Lower leg skin (tissue), 4 donors: ENCODE results near the gene COX4I2. TPM values are rescaled to one million over a fixed set of nuclear protein-coding genes. Genes with fewer than 3 reads are reported as not detected.
A peak's percentile ranks its signal among the peaks of the same experiment; 100 is the strongest.
"Not testable (repeated sequence)": the region's sequence is repeated elsewhere in the genome, so short reads cannot be mapped to it uniquely, and the experiment has no call there.

Source experiments
- DNase-seq, 2 donors: peaks; one replicate each; pipeline ENCODE4 v3.0.0-alpha.2; 2019; ENCODE audit warnings: low spot score in 2 of 2
- H3K4me3 ChIP-seq: fragments of 200-600 bp; sonication (generic); 2 replicates; pipeline ENCODE4 v1.5.1; 2017; ENCODE audit warnings: mild to moderate bottlenecking, low read depth; ENCODE audit not compliant: poor library complexity, severe bottlenecking
- POLR2A ChIP-seq, 2 donors: fragments of 450-650 bp; IDR thresholded peaks; one replicate each; pipeline ENCODE4 v1.6.1; 2016 to 2017; ENCODE audit warnings: antibody characterized with exemption in 2 of 2, mild to moderate bottlenecking in 1 of 2, moderate library complexity in 1 of 2
- WGBS, 2 donors: methylation state at CpG; one replicate each; pipeline ENCODE4 v1.1.5; 2018; 5-methylcytosine and 5-hydroxymethylcytosine counted together
- intact Hi-C: fragments of 100-400 bp; cut with DNase I; formaldehyde crosslinking; loops from one replicate; pipeline ENCODE4 v1.15.0; 2023; ENCODE audit warnings: low total_unique reads
- total RNA-seq, 4 donors: library from RNA; depleted of rRNA; stranded (reverse); fragments of >200 nt; gene quantifications; one replicate each; pipeline ENCODE4 v1.1.0, GENCODE V29; 2016
- TF ChIP-seq, protein P1 (sequence below), 3 donors: fragments of 450-650 bp; IDR thresholded peaks; one replicate each; pipeline ENCODE4 v1.5.1; 2016; ENCODE audit warnings: antibody characterized with exemption in 3 of 3, mild to moderate bottlenecking in 3 of 3, moderate library complexity in 2 of 3

The COX4I2 gene
- total RNA-seq, 4 donors from 2014 or later, result 0.67 to 19.0 (median 3.3) TPM

DNA sequence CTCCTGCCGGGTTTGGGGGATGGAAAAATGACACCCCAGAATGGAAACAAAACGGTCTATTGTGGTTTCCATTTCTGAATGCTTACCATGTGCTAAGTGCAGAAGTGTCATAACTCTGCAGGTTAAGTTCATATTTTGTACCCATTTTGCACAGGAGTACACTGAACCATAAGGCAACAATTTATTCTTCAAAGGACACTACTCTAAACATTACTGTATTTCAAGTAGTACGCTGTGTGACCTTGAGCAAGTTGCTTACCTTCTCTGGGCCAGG, 42.4 kb upstream of the COX4I2 start:
- DNase-seq, result no peak
- H3K4me3 ChIP-seq, result no peak overlapping the region
- 64 to 69% methylated on average over 3 of the region's 3 CpGs for WGBS, 2 donors
- no peak for TF ChIP-seq POLR2A (IDR thresholded peaks at IDR 0.05)
- TF ChIP-seq, protein P1, sequence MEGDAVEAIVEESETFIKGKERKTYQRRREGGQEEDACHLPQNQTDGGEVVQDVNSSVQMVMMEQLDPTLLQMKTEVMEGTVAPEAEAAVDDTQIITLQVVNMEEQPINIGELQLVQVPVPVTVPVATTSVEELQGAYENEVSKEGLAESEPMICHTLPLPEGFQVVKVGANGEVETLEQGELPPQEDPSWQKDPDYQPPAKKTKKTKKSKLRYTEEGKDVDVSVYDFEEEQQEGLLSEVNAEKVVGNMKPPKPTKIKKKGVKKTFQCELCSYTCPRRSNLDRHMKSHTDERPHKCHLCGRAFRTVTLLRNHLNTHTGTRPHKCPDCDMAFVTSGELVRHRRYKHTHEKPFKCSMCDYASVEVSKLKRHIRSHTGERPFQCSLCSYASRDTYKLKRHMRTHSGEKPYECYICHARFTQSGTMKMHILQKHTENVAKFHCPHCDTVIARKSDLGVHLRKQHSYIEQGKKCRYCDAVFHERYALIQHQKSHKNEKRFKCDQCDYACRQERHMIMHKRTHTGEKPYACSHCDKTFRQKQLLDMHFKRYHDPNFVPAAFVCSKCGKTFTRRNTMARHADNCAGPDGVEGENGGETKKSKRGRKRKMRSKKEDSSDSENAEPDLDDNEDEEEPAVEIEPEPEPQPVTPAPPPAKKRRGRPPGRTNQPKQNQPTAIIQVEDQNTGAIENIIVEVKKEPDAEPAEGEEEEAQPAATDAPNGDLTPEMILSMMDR (IDR thresholded peaks at IDR 0.05), result no peak
- intact Hi-C loops, result no loop called here

DNA sequence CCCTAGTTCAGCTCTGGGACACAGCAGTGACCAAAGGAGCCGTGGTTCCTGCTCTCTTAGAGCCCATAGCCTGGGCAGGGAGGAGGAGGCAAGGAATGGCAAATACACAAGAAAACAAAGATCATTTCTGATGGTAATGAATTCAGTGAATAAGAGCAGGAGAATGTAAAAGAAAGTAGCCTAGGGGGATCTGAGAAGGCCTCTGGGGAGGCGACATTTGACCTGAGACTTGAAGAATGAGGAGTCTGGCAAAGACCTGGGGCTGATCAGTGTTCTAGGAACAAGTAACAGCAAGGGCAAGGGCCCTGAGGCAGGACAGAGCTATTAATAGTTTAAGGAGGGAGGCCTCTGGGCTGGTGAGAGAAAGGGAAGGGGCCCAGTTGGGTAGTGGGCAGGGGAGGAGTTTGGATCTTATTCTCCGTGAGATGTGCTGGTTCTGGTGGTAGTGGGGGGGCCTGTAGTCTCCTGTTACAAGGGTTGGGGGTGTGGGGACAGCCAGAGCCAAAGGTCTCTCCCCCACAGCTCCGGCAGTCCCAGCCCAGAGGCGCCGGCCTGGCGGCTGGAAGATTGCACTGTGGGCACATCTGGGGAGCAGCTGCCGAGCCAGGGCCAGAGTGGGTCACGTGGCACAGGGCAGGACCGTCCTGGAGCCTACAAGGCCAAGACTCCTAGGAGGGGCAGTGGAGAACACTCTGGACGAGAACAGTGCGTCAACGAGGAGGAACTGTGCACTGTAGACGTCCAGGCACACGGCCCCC, 41.9 kb upstream of the COX4I2 start:
- 18 to 24% methylated on average over 15 of the region's 15 CpGs for whole genome bisulfite sequencing, 2 donors

DNA sequence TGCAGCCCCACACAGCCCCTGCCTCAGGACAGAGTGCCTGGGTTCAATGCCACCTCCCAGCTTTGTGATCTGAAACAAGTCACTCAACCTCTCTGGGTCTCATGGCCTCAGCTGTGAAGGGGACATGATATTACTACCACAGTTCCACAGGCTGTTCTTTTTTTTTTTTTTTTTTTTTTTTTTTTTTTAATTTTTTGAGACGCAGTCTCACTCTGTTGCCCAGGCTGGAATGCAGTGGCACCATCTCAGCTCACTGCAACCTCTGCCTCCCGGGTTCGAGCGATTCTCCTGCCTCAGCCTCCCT, 41.3 kb upstream of the COX4I2 start:
- intact Hi-C loops, DNase-seq, H3K4me3 ChIP-seq: not testable (repeated sequence)
- 37 to 48% methylated on average over 4 of the region's 4 CpGs for WGBS, 2 donors

More for the DNA sequence above, 41.9 kb upstream of the COX4I2 start:
- TF ChIP-seq, protein P1 (IDR thresholded peaks at IDR 0.05), result no peak
- no peak for TF ChIP-seq POLR2A (IDR thresholded peaks at IDR 0.05)
- no peak overlapping the region for H3K4me3 ChIP-seq
- intact Hi-C loops, result no loop called here
- peak; percentile 88 to 97 for DNase-seq

GRCh38 chr20:31596831-31597480, 40.8 kb upstream of the COX4I2 start:
- no peak for TF ChIP-seq POLR2A (IDR thresholded peaks at IDR 0.05)
- TF ChIP-seq, protein P1 (IDR thresholded peaks at IDR 0.05), result no peak
- intact Hi-C loops, result no loop called here
- no peak for DNase-seq
- WGBS, 2 donors, result 50 to 57% methylated on average over 4 of the region's 4 CpGs
- H3K4me3 ChIP-seq, result no peak overlapping the region

GRCh38 chr20:31597481-31597855, 40.2 kb upstream of the COX4I2 start:
- intact Hi-C loops, result no loop called here
- no peak for DNase-seq
- no peak overlapping the region for H3K4me3 ChIP-seq
- TF ChIP-seq POLR2A (IDR thresholded peaks at IDR 0.05), result no peak
- TF ChIP-seq, protein P1 (IDR thresholded peaks at IDR 0.05), result no peak
- 80 to 88% methylated on average over 2 of the region's 2 CpGs for WGBS, 2 donors

DNA sequence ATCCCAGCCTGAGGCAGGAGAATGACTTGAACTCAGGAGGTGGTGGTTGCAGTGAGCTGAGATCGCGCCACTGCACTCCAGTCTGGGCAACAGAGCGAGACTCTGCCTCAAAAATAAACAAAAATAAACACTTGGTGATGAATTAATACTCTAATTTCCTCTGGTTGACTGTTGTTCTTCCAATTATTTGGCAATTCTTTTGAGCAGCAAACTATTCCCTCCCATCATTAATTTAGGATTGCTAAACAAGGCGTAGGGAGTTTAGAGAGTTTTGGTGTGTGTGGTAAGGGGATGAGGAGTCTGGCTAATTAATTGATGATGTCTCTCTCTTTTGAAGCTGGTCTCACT, 35.3 kb upstream of the COX4I2 start:
- TF ChIP-seq POLR2A (IDR thresholded peaks at IDR 0.05), result no peak
- intact Hi-C loops, result no loop called here
- no peak for DNase-seq
- 60 to 68% methylated on average over 4 of the region's 4 CpGs for WGBS, 2 donors
- H3K4me3 ChIP-seq, result no peak overlapping the region
